ENCODE results near the gene PPP2R2B. TPM values are rescaled to one million over a fixed set of nuclear protein-coding genes. Genes with fewer than 3 reads are reported as not detected.

Gene PPP2R2B
- total and polyA plus RNA-seq, 2 donors (not counting 3 experiments of a cell fraction or from before 2014, with no cell fraction given), result not detected

DNA sequence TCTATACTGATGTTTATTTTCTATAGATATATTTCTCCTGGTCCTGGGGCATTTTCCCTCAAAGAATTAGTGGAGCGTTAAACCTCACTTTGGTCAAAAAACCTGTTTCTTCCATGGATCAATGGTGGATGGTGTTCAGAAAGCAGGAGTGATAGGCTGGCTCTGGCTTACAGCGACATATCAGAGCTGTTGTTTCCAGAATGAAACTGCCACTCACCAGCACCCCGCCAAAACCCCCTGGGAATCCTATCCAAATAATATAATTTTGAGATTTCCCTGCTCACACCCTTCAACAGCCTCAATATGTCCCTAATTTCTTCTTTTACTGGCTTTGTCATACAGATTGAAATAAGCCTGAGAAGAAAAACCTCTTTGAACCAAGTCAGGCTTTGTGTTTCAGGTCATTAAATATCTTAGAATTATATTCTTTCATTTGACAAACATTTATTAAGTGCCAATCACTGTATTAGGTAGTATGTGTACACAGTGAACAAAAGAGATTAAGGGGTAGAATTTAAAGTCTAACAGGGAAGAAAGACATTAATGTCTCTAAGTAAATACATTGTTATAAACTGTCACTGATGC, 218.1 kb downstream of the PPP2R2B start:
- Histone ChIP-seq H3K4me3 (replicated peaks in 1 of 3; ENCODE audit: insufficient read depth in 1 of 3, low read depth in 1 of 3, low read length in 3 of 3) (no peak overlapping the region), H3K9me3 (replicated peaks; ENCODE audit: control insufficient read depth, insufficient read depth, low read length) (no peaks in the 10 kb centered on the region), H2AFZ (ENCODE audit: low read depth, low read length) (no peak overlapping the region), H3K27ac (ENCODE audit: insufficient read depth, low read depth, low read length) (no peak overlapping the region), H4K20me1 (replicated peaks; ENCODE audit: control insufficient read depth, extremely low read depth, insufficient read depth, low read length) (no peaks in the 10 kb centered on the region), H3K4me2 (ENCODE audit: insufficient read depth, low read length) (no peak overlapping the region), H3K79me2 (ENCODE audit: control insufficient read depth, insufficient read depth, low read length) (no peaks in the 10 kb centered on the region), H3K9ac (replicated peaks; ENCODE audit: extremely low read depth, insufficient read depth, low read length) (no peak overlapping the region), H3K9me1 (replicated peaks; ENCODE audit: control insufficient read depth, extremely low read depth, insufficient read depth, low read length) (no peaks in the 10 kb centered on the region), H3K27me3 (ENCODE audit: control insufficient read depth in 2 of 2, insufficient read depth in 2 of 2, low read length in 2 of 2) (no peaks in the 10 kb centered on the region), H3K4me1 (ENCODE audit: control insufficient read depth, extremely low read depth, insufficient read depth, low read length) (no peaks in the 10 kb centered on the region), H3K36me3 (ENCODE audit: control insufficient read depth in 2 of 2, extremely low read depth in 1 of 2, insufficient read depth in 2 of 2, low read length in 2 of 2) (no peaks in the 10 kb centered on the region)
- intact Hi-C loops (cut with micrococcal nuclease), result loop anchor here (5.0 kb wide), 1 partner anchor 527 kb away; no protein-coding TSS in a partner anchor
- DNase-seq (ENCODE audit: low read depth, low spot score) (no peak), FAIRE-seq (no peak)
- dilution Hi-C loops (cut with MboI; ENCODE audit: extremely low pct_ligation_motif_present, low sequenced_read_pairs), result no loop called here
- no TSS peak for BruUV-seq (replicated peaks)
- ChIA-PET POLR2A (no interaction called here), CTCF (interaction anchor here (0.6 to 10.2 kb wide), 5 partner anchors 118 to 528 kb away, joined by 3 to 164 read pairs (median 3); no protein-coding TSS in a partner anchor)
- TF ChIP-seq MYC (IDR thresholded peaks at IDR 0.05; ENCODE audit: low read depth, low read length) (no peak), JUN (IDR thresholded peaks at IDR 0.05; ENCODE audit: borderline replicate concordance, insufficient read depth, insufficient read length, low read depth) (no peak), EZH2 (IDR thresholded peaks at IDR 0.05; ENCODE audit: borderline replicate concordance, low read depth, low read length, severe bottlenecking) (no peak), POLR2A (IDR thresholded peaks at IDR 0.05; ENCODE audit: low read depth, low read length) (no peak), FOS (IDR thresholded peaks at IDR 0.05; ENCODE audit: borderline replicate concordance, insufficient read depth, low read length) (no peak), POLR2AphosphoS5 (IDR thresholded peaks at IDR 0.05; ENCODE audit: insufficient read depth, low read depth, low read length) (no peak), GATA2 (IDR thresholded peaks at IDR 0.05; ENCODE audit: insufficient read depth, insufficient read length, low read depth, low read length) (no peak)
- TF ChIP-seq, protein P1, sequence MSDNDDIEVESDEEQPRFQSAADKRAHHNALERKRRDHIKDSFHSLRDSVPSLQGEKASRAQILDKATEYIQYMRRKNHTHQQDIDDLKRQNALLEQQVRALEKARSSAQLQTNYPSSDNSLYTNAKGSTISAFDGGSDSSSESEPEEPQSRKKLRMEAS (IDR thresholded peaks at IDR 0.05; ENCODE audit: insufficient read depth, insufficient read length), result no peak
- TF ChIP-seq, protein P2, sequence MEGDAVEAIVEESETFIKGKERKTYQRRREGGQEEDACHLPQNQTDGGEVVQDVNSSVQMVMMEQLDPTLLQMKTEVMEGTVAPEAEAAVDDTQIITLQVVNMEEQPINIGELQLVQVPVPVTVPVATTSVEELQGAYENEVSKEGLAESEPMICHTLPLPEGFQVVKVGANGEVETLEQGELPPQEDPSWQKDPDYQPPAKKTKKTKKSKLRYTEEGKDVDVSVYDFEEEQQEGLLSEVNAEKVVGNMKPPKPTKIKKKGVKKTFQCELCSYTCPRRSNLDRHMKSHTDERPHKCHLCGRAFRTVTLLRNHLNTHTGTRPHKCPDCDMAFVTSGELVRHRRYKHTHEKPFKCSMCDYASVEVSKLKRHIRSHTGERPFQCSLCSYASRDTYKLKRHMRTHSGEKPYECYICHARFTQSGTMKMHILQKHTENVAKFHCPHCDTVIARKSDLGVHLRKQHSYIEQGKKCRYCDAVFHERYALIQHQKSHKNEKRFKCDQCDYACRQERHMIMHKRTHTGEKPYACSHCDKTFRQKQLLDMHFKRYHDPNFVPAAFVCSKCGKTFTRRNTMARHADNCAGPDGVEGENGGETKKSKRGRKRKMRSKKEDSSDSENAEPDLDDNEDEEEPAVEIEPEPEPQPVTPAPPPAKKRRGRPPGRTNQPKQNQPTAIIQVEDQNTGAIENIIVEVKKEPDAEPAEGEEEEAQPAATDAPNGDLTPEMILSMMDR (IDR thresholded peaks at IDR 0.05; ENCODE audit: extremely low read depth in 1 of 2, insufficient read depth in 1 of 2, low read depth in 1 of 2, low read length in 2 of 2), result no peak
